HTERT RPE-1 (cell line): Measurements from ENCODE around the gene ESRRB.

Experiments used
- in situ Hi-C: fragments of 300-500 bp; cut with MboI; formaldehyde crosslinking; loops from 4 replicates; pipeline ENCODE4 v1.14.3; 2020; ENCODE audit warnings: low sequenced_read_pairs

Gene ESRRB

DNA sequence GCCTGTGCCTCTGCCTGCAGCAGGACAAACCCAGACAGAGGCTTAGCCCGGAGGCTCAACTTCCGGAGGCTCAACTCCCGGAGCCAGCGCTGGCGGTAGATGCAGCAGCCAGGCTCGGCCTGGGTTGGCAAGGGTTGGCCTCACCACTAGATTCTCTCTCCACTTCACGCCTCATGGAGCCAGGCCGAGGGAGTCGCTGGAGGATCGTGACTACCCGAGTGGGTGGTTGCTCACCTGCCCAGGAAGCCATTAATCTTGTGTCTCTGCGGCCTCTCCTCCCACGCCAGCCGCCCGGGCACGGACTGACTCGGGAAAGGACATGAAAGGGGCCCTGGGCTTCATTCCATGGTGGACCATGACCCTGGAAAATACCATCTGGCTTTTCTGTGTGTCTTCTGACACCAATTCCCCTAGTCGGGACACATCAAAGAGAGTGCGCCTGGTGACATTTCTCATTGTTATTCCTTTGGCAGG lies 20.8 kb downstream of the ESRRB start:
- in situ Hi-C loops, result no loop called here

DNA sequence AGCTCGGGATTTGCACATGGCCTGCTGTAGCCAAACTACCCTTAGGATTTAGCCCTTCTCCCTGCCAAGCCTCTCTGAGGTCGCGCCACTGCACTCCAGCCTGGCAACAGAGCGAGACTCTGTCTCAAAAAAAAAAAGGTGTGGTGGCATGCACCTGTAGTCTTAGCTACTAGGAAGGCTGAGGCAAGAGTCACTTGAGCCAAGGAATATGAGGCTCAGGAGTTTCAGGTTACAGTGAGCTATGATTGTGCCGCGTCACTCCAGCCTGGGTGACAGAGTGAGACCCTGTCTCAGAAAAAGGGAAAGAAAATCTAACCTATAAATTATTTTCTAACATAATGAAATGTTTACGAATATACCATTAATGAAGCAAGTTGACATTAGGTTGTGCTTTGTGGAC lies 29.7 kb downstream of the ESRRB start:
- in situ Hi-C loops, result no loop called here

DNA sequence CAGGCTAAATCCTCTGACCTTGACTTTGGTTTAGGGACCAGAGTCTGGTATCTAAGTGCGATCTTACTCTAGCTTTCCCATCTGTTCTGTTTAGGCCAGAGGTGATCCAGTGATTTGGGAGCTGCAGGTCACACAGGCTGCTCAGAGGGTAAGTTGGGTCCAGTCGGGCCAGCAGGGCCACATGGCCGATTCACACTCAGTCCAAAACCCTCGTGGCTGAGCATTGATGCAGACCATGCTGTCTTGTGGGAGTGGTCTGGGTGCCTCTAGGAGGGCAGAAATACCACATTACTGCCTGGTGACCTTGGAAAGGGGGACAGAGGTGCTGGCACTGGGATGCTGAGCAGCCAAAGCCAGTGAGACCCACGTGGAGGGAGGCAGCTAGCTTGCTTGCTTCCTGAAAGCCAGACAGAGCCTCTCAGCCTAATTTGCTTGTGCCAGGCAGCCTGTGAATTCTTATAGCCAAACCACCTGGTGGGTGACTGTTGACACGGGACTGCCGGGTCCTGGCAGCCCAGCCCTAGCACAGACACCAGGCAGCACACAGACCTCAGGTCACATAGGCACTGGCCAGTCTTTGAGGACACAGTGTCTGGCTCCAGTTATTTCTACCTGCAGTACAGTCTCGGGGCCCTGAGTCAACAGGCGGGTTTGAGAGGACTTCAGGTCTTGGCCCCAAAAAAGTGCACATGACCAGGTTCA lies 31.7 kb downstream of the ESRRB start:
- in situ Hi-C loops, result no loop called here

DNA sequence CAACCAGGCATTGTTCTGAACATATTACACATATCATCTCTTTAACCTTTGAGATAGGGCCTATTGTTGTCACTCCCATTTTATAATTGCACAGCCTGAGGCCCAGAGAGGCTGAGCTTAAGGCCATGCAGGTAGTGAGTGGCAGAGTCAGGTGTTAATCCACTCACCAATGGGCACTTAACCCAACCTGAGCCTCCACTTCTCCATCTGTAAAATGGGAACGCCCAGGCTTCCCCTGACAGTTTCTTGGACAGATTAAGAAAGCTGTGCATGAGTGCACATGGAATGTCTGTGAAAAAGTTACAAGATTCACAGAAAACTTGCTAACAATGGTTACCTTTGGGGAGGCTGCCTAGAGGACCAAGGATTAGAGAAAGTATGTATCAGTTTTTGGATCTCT lies 32.9 kb downstream of the ESRRB start:
- in situ Hi-C loops, result no loop called here

DNA sequence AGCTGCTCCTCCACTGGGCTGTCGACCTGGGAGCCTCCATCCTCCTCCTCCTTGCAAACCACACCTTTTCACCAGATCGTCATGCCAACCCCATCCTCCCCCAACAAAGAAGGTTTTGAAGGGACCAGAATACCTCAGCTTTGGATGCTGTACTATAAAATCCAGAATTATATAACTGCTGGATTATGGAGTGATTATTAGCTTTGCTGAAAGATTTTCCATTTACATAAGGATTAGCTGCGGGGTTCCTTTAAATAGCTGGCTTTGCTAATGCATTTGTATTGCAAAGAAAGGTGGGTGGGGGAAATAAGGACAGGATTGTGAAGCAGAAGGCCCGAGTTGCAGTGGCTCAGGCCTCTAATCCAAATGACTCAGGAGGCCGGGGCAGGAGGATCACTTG lies 36.6 kb downstream of the ESRRB start:
- in situ Hi-C loops, result no loop called here

DNA sequence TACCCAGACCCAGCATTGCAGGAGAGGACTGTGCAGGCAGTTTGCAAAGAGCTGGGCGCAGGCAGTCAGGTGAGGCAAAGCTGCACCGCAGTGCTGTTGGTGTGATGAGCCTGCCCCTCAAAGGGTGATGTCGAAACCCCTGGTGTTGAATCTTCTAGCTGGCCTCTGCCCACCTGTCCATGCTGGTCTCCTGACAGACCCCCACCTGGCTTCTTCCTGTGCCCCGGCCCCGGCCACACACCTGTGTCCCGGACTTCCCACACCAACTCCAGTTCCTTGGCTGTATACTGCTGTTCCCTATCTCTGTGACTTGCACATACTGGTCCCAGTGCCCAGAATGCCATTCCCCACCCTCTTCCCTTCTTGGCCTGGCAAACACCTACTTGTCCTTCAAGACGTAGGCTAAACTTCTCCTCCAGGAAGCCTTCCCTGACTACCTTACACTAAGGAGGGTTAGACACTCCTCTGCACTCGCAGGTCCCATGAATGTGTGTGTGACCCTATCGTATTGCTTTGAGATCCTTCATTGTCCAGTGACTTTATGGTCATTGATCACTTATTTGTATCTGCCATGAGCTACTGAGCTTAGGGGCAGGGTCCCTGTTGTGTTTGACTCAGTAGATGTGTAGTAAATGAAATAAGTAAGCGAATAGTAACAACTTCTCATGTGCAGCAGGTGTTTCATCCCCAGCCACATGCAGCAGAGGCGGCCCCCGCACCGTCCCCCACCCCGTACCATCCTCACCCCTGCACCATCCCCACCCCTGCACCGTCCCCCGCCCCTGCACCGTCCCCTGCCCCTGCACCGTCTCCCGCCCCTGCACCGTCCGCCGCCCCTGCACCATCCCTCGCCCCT lies 37.4 kb downstream of the ESRRB start:
- in situ Hi-C loops, result no loop called here

DNA sequence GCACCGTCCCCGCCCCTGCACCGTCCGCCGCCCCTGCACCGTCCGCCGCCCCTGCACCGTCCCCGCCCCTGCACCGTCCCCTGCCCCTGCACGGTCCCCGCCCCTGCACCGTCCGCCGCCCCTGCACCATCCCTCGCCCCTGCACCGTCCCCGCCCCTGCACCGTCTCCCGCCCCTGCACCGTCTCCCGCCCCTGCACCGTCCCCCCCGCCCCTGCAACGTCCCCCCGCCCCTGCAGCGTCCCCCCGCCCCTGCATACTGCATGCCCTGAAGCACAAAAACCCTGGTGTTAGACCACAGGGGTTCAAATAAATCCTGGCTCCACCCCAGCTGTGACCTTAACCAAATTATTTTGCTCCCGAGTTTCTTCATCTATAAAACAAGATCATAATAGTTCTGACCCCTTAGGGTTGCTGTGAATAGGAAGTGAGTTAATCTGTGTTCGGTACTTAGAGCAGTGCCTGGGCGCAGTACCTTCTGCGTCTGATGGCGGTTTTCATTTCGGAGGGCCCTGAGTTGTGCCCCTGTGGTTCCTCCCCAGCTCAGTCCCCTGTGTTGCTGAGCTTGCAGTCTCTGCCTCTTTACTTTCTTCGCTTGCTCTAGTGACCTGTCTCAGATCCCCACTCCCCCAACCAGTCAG lies 38.1 kb downstream of the ESRRB start:
- in situ Hi-C loops, result no loop called here

DNA sequence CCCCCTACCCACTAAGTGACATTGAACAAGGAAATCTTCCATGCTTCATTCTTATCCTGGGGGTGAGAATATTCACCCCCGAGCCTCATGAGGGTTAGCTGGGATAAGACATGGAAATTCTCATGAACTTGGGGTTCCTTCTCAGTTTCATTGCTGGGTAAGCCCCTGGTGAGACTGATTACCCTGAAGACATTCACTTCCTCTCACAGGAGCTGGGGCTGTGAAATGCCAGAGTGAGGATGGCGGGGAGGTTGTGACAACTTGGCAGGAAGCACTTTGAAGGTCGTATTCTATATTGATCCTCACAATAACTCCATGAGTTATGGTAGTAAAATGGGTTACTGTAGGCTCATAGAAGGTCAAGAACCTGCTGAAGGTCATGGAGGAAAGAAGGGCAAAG lies 43.5 kb downstream of the ESRRB start:
- in situ Hi-C loops, result no loop called here

DNA sequence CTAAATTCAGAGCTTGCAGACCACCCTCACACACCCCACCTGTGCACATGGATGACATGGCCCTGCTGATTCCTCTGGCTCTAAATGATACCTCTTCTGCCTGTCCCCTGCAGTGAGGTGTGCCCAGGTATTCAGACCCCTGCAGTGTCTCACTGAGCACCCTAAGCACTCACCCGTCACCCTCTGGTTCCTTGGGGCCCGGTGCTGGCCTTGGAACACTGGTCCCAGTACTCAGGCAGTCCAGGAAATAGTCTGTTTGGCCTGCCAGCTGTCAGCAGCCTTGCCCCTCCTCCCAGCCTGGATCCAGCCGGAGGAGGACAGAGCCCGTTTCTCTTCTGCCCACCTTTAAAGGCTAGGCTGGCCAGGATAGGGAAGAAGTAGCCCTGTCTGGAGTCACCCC lies 44.9 kb downstream of the ESRRB start:
- in situ Hi-C loops, result no loop called here

DNA sequence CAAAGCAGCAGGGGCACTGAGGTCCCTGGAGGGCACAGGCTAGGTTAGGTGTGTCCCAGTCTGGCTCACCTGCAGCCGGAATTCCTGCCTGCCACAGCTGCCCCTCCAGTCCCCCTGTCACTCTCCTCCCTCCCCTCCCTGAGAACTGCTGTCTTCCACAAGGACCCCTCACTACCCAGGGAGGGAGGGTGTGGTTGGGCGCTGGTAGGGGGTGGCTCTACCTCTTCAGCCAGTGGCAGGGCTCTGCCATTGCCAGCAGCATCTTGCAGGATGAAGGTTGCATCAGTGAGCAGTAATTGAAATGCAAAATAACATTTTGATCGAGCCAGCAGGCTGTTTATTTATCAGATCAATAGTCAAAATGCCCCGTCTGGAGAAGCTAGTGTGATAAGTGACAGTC lies 45.7 kb downstream of the ESRRB start:
- in situ Hi-C loops, result no loop called here

DNA sequence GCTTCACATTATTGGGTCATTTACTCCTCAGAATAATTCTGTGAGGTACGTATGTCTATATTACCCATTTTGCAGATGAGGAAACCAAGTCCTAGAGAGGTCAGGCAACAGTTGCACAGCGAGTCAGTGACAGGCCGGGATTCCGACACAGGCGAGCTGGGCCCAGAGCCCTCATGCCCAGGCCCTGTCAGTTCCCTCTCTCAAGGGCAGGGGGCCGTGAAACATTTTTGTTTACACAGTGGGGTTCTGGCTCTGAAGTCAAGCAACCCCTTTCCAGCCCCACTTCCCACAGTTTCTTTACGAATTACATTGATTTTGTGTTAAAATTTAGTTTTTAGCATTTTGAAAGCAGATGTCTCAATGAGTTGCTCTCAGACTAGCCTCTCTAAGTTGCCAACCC lies 46.7 kb downstream of the ESRRB start:
- in situ Hi-C loops, result no loop called here

DNA sequence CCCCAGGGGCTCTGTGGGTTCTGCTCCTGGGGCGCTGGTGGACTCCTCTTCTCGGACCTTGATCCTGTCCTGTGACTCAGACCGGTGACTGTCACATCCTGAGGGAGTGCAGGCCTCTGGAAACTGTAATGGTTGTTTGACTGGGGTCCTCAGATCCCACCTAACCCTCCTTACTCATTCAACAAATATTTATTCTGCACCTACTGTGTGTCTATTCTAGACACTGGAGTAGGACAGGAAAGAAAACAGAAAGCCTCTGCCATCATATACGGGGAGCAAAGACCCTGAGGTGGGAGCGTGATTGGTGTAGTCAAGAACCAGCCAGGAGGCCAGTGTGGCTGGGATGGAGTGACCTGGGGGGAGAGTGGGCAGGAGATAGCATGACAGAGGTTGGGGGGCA lies 47.6 kb downstream of the ESRRB start:
- in situ Hi-C loops, result no loop called here

DNA sequence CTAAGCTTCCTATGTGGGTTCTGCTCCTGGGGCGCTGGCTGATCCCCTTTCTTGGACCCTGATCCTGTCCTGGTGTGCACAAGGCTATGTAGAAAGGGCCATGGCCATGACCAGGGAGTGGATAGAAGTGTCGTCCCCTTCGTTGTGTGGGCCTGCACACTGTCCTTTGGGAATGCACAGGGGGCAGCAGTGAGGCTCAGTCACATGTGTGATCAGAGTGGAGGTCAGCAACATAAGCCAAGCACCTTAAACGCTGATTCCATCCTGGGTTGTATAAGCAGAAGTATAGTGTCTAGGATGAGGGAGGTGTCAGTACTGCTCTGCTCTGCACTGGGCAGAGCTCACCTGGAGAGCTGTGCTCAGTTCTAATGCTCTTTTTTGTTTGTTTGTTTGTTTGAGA lies 48.4 kb downstream of the ESRRB start:
- in situ Hi-C loops, result no loop called here

DNA sequence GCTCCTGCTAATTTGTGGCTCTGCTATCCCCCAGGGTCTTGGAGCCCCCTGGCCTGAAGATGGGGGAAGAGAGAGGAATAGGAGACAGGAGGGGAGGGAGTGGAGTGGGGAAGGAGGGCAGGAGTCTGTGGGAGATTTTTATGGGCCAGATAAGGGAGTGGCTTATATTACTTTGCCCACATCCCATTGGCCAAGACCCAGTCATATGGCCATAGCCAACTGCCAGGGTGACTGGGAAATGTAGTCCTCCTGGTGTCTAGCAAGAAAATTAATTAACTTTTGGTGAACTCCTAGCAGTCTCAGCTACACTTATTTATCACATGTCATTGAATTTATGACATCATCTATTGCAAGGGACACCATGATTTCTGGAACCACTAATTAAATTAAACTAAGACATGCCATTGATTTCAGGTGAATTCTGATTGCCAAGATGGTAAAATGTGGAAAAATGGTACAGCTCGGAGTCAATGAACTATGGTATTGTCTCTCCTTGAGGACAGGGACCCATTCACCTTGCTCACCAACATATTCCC lies 50.3 kb downstream of the ESRRB start:
- in situ Hi-C loops, result no loop called here

DNA sequence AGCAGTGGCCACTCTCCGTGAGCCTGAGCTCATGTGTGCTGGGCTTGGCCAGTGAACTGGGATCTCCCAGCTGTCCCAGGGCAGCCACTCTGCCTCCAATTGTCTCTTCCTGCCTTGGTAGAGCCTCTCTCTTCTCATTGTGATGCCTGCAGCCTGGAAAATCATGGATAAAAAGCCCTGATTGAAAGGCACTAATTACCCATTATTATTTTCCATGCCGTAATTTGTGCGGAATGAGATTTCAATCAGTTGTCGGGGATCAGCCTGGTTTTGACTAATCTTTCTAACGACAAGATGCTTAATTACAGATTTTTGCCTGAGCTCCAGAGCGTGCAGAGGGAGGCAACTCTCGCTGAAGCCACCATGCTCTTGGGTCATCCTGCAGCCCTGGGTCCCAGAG lies 52.7 kb downstream of the ESRRB start:
- in situ Hi-C loops, result no loop called here

DNA sequence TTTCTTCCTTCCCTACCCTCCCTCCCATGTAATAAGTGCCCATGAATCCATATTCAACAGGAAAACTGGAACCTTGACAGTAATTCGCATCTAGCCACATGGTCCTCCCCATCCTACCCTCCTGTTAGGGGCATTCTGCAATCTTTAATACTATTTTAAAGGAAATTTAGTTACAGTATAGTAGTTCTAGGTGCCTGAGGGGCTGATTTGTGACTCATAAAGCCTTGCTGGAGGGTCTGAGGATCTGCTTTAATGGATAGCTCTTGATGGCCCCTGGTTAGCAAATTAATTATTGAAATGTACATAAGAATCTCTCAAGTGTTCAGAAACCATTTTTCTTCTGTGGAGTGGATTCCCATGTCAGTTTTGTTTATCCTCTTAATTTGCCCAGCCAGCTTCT lies 54.1 kb downstream of the ESRRB start:
- in situ Hi-C loops, result no loop called here

DNA sequence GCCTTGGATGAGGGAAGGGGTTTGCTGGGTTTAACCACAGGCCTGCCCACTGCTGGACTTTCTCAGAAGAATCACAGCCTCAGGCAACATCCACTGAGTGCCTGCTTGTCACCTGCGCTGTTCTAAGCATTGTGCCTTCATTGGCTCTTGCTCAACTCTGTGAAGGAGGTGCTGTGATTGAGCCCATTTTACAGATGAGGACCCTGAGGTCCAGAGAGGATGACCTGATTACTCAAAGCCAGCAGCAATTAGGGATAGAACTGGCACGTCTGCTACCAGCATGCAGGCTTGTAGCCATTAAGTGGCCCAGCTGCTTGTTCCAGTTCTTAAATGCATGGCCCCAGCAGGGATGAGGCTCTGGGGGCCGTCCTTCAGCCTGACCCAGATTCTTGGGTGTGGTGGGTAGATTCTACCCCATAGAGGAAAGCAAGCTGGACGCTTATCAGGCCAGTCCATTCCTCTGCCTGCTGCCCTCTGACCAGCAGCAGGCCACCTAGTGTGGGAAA lies 54.6 kb downstream of the ESRRB start:
- in situ Hi-C loops, result no loop called here

DNA sequence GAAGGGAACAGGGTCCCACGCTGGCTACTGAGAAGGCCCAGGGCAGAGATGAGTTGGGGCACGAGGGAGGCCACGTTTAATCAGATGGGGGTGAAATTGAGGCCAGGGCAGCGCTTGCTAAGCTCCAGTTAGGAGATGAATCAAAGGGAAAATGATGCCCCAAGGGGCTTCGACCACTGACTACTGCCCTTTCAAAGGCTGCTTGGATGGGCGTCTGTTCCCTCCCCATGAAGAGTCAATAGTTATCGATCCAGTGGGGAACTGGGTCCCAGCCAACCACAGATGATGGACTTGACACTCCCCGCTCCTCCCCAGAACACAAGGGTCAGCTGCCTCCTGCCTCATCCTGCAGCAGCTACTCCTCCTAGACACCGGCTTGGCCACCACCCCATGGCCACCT lies 55.6 kb downstream of the ESRRB start:
- in situ Hi-C loops, result no loop called here

DNA sequence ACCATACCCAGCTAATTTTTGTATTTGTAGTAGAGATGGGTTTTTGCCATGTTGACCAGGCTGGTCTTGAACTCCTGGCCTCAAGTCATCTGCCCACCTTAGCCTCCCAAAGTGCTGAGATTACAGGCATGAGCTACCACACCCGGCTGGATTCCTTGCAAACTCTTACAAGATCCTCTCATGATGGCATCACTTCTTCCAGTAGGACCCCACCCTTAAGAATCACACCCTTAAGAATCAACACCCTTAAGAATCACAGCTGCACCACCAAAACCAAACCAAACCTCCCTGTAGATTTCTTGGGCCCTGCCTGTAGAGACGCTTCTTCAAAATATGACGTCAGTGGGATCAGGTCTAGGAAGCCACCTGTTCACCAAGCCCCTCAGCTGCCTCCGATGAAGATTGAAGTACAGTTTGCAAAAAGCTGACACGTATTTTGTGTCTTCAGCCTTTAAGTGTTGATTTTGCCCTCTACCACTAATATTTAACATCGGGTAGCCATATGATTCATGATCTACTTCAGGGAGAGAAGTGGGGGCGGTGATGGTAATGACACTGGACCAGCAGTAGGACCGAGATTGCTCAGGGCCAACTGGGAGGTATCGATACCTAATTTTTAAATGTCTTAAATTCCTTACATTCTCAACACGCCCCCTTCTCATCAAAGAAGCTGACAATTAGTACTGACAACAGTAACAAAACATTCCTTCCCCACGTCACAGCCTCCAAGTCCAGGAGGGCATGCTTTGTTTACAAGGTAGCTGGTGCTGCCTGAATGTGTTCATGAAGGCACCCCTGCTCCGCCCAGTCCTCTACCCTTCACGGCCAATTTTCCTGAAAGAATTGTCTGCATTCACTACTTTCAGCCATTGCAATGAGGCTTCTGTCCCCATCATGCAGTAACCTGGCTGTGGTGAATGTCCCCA lies 57.2 kb downstream of the ESRRB start:
- in situ Hi-C loops, result no loop called here

DNA sequence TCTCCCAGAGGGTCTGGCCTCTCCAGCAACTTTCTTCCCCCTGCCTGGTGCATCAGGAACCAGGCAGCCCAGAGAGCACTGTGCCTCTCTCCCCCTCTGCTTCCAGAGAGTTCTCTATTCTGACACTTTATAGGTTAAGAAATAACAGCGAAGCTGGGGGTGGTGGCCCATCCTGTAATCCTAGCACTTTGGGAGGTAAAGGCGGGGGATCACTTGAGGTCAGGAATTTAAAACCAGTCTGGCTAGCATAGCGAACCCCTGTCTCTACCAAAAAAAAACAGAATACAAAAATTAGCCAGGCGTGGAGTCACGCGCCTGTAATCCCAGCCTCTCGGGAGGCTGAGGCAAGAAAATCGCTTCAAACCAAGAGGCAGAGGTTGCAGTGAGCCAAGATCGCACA lies 58.3 kb downstream of the ESRRB start:
- in situ Hi-C loops, result no loop called here
